T-helper 2 cell (primary cell): Measurements from ENCODE around the gene PCDHA4.
"Not testable (repeated sequence)": the region's sequence is repeated elsewhere in the genome, so short reads cannot be mapped to it uniquely, and the experiment has no call there.

Experiments
- DNase-seq, 5 experiments: peaks; one replicate each; pipeline versions ENCODE4 v3.0.0 to v3.0.0-alpha.2; 2012 to 2022

Gene PCDHA4

DNA sequence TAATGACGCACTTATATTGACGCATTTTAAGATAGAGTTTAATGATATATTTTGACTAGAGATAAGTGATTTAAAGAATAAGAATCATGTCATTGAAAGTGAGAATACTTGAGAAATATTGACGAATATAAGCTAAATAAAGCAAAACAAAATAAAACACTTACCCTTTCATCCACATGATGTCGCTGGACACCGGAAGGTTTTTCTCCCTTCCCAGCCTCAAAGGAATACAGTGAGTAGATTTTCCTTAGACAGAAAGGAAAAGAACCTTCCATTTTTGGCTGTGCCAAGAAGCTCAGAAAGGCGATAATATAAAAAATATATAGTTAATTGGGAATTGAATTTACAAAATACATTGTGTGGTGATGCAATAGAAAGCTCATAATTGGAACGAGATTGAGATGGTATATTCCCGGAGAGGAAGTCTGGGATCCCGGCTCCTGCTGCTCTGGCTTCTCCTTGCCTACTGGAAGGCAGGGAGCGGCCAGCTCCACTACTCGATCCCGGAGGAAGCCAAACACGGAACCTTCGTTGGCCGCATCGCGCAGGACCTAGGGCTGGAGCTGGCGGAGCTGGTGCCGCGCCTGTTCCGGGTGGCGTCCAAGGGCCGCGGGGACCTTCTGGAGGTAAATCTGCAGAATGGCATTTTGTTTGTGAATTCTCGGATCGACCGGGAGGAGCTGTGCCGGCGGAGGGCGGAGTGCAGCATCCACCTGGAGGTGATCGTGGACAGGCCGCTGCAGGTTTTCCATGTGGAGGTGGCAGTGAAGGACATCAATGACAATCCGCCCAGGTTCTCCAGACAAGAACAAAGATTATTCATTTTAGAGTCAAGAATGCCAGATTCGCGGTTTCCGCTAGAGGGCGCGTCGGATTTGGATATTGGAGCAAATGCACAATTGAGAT is 14.8 kb downstream of the PCDHA4 start, which contains the start of gene PCDHA5:
Gene PCDHA5, plus strand, starts transcription at position 239 of the 906 bp plus-strand sequence.
- DNase-seq = peak in 1 of 5 experiments; percentile 8

GRCh38 chr5:140822281-140822629 is 15.4 kb downstream of the PCDHA4 start:
- no peak for DNase-seq

DNA sequence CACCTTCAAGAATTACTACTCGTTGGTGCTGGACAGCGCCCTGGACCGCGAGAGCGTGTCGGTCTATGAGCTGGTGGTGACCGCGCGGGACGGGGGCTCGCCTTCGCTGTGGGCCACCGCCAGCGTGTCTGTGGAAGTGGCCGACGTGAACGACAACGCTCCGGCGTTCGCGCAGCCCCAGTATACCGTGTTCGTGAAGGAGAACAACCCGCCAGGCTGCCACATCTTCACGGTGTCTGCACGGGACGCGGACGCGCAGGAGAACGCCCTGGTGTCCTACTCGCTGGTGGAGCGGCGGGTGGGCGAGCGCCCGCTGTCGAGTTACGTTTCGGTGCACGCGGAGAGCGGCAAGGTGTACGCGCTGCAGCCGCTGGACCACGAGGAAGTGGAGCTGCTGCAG is 16.1 kb downstream of the PCDHA4 start:
- DNase-seq = not testable (repeated sequence)

GRCh38 chr5:140823475-140823874 is 16.6 kb downstream of the PCDHA4 start:
- DNase-seq = no peak

- DNase-seq = no peak
These were observed 21.0 kb downstream of the PCDHA4 start, which contains the start of gene PCDHA6 for GRCh38 chr5:140827704-140828361. Gene PCDHA6, plus strand, starts transcription at chr5:140827960. Its CDS starts 132 bp downstream, at chr5:140828092.

GRCh38 chr5:140828362-140828737 is 21.5 kb downstream of the PCDHA4 start:
- DNase-seq = no peak

- DNase-seq = not testable (repeated sequence)
These were observed 22.9 kb downstream of the PCDHA4 start for GRCh38 chr5:140829511-140830501.

- no peak for DNase-seq
These were observed 27.1 kb downstream of the PCDHA4 start, which contains the start of gene PCDHA7 for GRCh38 chr5:140833993-140834392. Gene PCDHA7, plus strand, starts transcription at chr5:140834269. Its CDS starts 115 bp downstream, at chr5:140834384.

GRCh38 chr5:140834439-140835008 is 27.7 kb downstream of the PCDHA4 start:
- DNase-seq = not testable (repeated sequence)

GRCh38 chr5:140835622-140836510 is 29.0 kb downstream of the PCDHA4 start:
- DNase-seq = no peak

DNA sequence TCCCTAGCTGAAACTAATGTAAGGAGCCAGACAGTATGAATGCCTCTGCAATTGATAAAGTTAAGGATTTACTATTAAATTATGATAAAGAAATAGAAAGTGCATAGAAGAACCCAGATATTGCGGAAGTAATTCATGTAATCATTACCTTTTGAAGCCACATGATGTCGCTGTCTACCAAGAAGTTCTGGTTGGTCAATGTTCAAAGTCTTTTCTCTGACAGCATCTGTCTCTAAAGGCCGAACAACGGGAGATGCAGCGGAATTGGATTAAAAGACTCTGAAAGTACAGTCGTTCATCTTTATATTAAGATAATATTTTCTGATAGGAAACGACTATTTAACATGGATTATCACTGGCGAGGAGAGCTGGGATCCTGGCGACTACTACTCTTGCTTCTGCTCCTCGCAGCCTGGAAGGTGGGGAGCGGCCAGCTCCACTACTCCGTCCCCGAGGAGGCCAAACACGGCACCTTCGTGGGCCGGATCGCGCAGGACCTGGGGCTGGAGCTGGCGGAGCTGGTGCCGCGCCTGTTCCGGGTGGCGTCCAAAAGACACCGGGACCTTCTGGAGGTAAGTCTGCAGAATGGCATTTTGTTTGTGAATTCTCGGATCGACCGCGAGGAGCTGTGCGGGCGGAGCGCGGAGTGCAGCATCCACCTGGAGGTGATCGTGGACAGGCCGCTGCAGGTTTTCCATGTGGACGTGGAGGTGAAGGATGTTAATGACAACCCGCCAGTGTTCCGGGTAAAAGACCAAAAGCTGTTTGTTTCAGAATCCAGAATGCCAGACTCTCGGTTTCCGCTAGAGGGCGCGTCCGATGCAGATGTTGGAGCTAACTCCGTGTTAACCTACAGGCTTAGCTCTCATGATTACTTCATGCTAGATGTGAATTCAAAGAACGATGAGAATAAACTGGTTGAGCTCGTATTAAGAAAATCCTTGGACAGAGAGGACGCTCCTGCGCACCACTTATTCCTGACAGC is 34.4 kb downstream of the PCDHA4 start, which contains the start of gene PCDHA8:
Gene PCDHA8, plus strand, starts transcription at position 210 of the 985 bp plus-strand sequence. Its CDS starts 135 bp downstream, at position 345.
- no peak for DNase-seq

DNA sequence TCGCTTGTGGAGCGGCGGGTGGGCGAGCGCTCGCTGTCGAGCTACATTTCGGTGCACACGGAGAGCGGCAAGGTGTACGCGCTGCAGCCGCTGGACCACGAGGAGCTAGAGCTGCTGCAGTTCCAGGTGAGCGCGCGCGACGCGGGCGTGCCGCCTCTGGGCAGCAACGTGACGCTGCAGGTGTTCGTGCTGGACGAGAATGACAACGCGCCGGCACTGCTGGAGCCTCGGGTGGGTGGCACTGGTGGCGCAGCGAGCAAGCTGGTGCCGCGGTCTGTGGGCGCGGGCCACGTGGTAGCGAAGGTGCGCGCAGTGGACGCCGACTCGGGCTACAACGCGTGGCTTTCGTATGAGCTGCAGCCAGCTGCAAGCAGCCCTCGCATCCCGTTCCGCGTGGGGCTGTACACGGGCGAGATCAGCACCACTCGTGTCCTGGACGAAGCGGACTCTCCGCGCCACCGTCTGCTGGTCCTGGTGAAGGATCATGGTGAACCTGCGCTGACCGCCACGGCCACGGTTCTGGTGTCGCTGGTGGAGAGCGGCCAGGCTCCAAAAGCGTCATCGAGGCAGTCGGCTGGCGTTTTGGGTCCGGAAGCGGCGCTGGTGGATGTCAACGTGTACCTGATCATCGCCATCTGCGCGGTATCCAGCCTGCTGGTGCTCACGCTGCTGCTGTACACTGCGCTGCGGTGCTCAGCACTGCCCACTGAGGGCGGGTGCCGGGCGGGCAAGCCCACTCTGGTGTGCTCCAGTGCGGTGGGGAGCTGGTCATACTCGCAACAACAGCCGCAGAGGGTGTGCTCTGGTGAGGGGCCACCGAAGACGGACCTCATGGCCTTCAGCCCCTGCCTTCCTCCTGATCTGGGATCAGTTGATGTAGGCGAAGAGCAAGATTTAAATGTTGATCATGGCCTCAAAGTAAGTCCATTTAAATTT is 36.2 kb downstream of the PCDHA4 start:
- DNase-seq = no peak

GRCh38 chr5:140848139-140849102 is 41.6 kb downstream of the PCDHA4 start, which contains the start of gene PCDHA9:
Gene PCDHA9, plus strand, starts transcription at chr5:140848382. Its CDS starts 114 bp downstream, at chr5:140848496.
- not testable (repeated sequence) for DNase-seq

- not testable (repeated sequence) for DNase-seq
These were observed 43.2 kb downstream of the PCDHA4 start for GRCh38 chr5:140849831-140850634.

GRCh38 chr5:140855772-140856674 is 49.2 kb downstream of the PCDHA4 start, which contains the start of gene PCDHA10:
Gene PCDHA10, plus strand, starts transcription at chr5:140855897. Its CDS starts 152 bp downstream, at chr5:140856049.
- DNase-seq = no peak
